GM21576 (cell line): ENCODE measurements around the gene ZNF182.
A peak's percentile ranks its signal among the peaks of the same experiment; 100 is the strongest.
"Not testable (repeated sequence)": the region's sequence is repeated elsewhere in the genome, so short reads cannot be mapped to it uniquely, and the experiment has no call there.

Source experiments
- ATAC-seq: cut with Tn5 transposase; IDR thresholded peaks from one replicate; pipeline ENCODE4 v1.9.1; 2021; ENCODE audit warnings: mild to moderate bottlenecking, moderate library complexity; ENCODE audit not compliant: unreplicated experiment

The ZNF182 gene

DNA sequence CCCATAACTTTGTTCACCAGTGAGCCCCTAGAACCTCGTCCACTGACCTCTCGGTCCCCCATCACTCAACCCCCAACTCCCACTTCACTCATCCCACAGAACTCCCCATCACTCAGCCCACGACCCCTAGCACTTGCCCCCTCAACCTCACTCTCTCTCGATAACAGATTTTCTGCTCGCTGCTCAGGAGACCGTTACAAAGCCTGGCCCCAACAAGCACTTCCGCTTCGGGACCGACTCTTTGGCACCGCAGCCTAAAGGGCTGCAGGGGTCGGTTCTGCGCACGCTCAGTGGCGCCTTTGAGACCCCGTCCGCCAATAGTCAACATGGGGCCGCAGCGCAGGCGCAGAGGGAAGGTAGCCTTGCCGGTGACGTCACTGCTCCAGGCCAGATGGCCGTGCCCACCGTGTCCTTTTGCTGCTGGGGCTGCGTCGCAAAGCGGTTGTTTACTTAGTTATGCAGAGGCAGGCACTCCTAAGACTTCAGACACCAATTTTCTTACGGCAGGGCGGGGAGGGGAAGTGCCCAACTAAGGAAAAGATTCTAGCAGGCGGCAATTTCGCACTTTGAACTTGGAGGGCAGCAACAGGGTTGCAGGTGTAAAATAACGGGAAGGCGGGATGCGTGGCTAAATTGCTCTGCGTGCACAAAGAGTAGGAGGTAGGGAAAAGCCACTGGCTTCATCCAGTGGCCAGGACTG lies at the start of gene ZNF182:
TSS of gene ZNF182 (minus strand) at position 232 of the 700 bp plus-strand sequence. CDS start 1,380 bp downstream, outside the sequence.
- ATAC-seq, result peak; percentile 85

- no peak for ATAC-seq
Observed at GRCh38 chrX:48046846-48047245, 43.1 kb upstream of the ZNF182 start.

DNA sequence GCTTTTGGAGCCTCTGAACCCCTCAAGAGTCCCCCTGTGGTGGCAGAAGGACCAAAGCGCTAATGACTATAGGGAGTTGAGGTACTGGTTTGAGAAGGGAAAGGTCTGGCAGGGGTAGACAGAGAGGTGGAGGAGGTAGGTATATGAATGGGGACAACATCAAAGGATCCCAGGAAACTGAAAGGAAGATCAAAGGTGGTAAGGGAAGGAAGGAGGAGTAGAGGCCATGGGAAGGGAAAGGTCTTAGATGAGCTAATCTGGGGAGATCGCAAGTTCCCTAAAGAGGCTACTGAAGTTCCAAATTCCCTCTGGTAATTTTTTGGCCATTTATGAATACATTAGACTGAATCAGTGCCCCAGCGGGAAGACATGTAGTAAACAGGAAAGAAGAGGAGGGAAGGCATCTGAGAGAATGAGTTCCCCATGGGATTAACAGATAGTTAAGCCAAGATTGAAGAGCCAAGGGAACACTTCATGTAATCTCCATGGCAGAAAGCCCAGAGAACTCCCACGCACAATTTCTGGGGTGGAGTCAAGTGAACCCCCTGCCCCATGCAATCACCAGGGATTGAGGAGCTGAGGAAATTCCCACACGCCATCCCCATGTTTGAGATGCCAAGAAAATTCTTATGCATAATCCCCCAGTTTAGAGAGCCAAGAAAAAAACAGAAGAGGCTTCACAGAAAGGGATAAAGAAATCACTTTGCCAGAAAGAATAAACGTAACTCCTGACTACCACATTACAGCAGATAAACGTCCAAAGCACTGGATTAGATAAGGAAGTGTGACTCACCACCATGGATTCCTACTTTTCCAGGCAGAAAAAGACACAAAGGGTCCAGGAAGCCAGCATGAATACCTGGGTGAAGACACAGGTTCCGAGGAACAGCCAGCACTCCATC lies 41.9 kb upstream of the ZNF182 start:
- ATAC-seq, result no peak

DNA sequence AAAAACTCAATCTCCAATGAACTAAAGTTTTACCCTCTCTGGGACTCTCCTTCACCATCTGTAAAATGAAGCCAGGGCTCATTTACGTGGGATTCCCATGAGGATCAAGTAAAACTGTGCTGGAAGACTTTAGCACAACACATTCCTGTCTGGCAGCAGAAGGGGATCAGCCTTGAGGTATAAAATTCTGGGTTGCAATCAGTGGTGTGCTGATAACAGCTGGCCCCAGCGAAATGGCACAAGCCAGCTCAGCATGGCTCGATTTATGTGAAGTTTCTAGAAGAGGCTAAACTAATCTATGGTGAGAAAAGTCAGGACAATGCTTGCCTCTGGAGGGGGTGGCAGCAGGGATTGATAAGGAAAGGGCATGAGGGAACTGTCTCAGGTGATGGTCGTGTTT lies 39.3 kb upstream of the ZNF182 start:
- ATAC-seq, result no peak

DNA sequence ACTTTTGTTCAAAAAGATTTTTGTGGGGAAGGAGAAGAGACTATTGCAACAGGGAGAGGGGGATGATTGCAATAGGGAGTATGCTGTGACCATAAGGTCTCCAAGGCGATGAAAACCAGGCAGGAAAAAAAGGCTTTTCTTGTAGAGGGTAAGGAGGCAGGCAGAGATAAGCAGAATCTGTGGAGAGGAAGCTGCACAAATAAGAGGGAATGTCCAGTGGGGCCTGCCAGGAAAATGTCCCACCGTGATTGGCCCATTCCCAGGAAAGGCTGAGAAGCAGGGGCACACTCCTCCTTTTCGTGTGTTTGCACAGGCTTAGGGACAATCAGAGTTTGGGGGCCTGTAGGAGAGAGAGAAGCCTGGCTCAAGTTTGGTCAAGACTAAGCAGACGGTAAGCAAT lies 32.1 kb upstream of the ZNF182 start:
- no peak for ATAC-seq

GRCh38 chrX:48030641-48031173 lies 26.9 kb upstream of the ZNF182 start:
- not testable (repeated sequence) for ATAC-seq

DNA sequence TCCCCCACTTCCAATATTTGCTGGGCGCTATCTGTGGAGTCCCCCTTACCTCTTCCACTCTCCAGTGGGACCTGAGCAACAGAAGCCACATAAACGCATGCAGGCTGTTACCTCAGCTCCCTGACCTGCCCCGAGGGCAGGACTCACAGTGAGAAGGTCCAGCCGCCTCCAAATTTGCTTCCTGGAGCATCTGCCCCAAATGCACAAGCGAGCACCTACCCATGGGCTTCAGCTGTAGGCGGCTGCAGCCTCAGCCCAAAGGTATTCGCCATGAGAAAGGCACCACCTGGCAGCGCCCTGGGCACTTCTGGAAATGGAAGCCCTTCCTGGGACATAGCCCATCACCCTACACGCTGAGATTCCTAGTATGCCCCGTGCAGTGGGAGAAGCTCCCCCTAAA lies 26.4 kb upstream of the ZNF182 start:
- no peak for ATAC-seq

- no peak for ATAC-seq
Observed at GRCh38 chrX:48028091-48028490, 24.3 kb upstream of the ZNF182 start.

DNA sequence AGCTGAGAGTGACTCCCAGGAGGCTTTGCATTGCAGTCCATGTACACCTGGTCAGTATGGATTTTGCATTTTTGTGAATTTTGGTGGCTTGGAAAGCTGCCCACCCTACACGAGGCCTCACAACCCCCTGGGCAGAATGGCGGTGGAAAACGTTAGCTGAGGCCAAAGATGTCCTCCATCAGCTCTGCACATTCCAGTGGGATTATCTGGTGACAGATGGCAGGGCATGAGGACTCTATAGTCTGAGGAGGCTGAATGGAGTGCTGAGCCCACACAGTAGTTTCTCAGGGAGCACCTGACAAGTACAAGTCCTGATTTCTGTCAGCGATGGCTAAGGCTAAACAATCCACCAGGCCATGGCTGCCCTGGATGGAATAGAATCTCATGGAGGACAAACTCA lies 23.8 kb upstream of the ZNF182 start:
- not testable (repeated sequence) for ATAC-seq

GRCh38 chrX:48025561-48025960 lies 21.8 kb upstream of the ZNF182 start:
- ATAC-seq, result no peak

DNA sequence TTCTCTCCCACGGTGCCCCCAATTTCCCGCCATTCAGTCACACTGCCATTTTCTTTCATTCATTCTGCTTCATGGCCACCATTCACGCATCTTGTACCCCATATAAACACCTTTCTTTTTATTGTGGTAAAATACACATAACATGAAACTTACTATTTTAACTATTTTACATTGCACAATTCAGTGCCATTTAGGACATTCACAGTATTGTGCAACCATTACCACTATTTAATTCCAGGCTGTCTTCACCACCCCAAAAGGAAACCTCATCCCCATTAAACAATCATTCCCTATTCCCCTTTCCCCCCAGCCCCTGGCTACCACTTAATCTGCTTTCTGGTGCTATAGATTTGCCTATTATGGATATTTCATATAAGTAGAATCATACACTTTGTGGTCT lies 18.9 kb upstream of the ZNF182 start:
- ATAC-seq, result no peak

DNA sequence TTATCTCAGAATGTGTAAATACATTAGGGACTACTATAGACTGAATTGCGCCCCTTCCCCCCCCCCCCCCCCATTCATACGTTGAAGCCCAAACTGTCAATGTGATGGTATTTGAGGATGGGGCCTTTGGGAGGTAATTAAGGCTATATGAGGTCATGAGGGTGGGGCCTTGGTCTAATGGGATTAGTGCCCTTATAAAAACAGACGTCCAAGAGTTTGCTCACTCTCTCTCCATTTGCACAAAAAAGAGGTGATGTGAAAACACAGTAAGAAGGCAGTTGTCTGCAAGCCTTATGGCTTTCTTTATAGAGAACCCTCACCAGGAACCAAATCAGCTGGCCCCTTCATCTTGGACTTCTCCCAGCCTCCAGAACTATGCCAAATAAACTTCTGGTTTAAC lies 18.3 kb upstream of the ZNF182 start:
- no peak for ATAC-seq

- ATAC-seq, result peak; percentile 59
Observed at GRCh38 chrX:48021026-48021900, 17.5 kb upstream of the ZNF182 start.

GRCh38 chrX:48020472-48020871 lies 16.7 kb upstream of the ZNF182 start:
- ATAC-seq, result not testable (repeated sequence)

- not testable (repeated sequence) for ATAC-seq
Observed at GRCh38 chrX:48019892-48020291, 16.1 kb upstream of the ZNF182 start.

DNA sequence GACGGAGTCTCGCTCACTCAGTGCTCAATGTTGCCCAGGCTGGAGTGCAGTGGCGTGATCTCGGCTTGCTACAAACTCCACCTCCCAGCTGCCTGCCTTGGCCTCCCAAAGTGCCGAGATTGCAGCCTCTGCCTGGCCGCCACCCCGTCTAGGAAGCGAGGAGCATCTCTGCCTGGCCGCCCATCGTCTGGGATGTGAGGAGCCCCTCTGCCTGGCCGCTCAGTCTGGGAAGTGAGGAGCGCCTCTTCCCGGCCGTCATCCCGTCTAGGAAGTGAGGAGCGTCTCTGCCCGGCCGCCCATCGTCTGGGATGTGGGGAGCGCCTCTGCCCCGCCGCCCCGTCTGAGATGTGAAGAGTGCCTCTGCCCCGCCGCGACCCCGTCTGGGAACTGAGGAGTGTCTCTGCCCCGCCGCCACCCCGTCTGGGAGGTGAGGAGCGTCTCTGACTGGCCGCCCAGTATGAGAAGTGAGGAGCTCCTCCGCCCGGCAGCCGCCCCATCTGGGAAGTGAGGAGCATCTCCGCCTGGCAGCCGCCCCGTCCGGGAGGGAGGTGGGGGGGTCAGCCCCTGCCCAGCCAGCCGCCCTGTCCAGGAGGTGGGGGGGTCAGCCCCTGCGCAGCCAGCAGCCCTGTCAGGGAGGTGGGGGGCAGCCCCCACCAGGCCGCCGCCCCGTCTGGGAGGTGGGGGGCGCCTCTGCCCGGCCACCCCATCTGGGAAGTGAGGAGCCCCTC lies 13.0 kb upstream of the ZNF182 start:
- ATAC-seq, result not testable (repeated sequence)

DNA sequence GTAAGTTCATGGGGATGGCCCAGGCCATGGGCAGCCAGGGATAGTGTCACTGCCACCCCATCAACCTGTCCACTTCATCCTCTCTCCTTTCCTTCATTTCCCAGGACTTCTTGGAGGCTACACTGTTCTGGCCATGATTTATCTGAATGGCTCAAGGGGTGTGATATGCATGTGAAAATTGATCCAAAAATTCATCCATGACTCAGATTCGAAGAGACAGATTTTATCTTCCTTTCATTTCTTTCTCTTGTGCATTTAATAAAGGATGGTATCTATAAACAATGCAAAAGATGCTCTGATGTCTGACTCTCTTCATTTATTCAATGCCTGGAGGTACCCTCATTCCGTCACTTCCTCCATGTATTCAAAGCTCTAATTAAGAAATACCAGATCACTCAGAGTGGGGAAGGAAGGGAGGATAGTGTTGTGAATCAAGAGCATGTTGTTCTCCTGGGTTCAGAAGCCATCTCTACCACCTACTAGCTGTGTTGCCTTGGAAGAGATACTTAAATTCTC lies 5.7 kb upstream of the ZNF182 start:
- ATAC-seq, result not testable (repeated sequence)

- not testable (repeated sequence) for ATAC-seq
Observed at GRCh38 chrX:48006688-48007087, 2.9 kb upstream of the ZNF182 start, which contains the start of gene SPACA5. SPACA5 (plus strand) TSS chrX:48006988; CDS start chrX:48007803, 815 bp downstream.

GRCh38 chrX:48003367-48003757 lies 427 bp downstream of the ZNF182 start:
- ATAC-seq, result peak; percentile 7

DNA sequence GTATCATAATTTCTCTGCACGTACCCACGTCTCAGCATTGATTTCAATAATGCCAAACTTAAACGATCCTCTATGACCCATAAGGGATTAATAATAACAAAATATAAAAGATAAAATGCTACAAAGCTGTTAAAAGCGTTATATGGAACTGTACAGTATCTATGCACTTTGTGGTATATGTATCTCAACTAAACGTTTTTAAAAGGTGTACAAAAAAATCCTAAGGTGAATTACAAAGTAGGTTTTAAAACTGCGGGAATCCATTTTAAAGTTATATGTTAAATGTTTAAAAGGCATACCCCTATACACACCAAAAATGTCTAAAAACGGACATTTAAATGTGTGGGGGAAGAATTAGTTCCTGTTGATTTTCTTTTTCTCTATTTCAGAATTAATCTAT lies 860 bp downstream of the ZNF182 start:
- ATAC-seq, result no peak
